Neural progenitor cell (in vitro differentiated cells): ENCODE results near the gene TSTD2.

Experiments
- EZH2 ChIP-seq: fragments of 200-600 bp; sonication (generic); IDR thresholded peaks from 2 replicates; pipeline ENCODE4 v1.6.1; 2017; ENCODE audit warnings: antibody characterized with exemption, mild to moderate bottlenecking, moderate library complexity
- TF ChIP-seq, protein P1 (sequence below): fragments of 200-600 bp; sonication (generic); IDR thresholded peaks from 2 replicates; pipeline ENCODE4 v1.5.1; 2017; ENCODE audit warnings: antibody characterized with exemption, mild to moderate bottlenecking

DNA sequence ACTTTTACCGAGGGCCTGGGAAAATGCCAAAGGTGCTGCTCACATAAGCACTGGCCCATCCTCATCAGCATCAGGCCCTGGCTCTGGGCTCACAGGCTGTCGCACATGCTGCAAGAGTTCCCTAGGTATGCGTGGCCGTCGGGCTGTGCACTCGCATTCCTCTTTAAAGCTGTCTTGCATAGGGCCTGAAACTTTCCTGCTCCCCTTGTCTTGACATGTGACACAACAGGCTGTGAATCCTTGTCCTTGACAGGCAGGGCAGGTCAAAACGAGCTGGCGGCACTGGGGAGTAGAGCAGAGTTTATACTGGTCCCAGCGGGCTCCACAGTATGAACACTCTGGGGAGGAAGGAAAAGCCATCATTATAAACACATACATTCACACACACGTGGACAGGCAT lies 30.7 kb downstream of the TSTD2 start:
- TF ChIP-seq, protein P1, sequence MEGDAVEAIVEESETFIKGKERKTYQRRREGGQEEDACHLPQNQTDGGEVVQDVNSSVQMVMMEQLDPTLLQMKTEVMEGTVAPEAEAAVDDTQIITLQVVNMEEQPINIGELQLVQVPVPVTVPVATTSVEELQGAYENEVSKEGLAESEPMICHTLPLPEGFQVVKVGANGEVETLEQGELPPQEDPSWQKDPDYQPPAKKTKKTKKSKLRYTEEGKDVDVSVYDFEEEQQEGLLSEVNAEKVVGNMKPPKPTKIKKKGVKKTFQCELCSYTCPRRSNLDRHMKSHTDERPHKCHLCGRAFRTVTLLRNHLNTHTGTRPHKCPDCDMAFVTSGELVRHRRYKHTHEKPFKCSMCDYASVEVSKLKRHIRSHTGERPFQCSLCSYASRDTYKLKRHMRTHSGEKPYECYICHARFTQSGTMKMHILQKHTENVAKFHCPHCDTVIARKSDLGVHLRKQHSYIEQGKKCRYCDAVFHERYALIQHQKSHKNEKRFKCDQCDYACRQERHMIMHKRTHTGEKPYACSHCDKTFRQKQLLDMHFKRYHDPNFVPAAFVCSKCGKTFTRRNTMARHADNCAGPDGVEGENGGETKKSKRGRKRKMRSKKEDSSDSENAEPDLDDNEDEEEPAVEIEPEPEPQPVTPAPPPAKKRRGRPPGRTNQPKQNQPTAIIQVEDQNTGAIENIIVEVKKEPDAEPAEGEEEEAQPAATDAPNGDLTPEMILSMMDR = no peak
- TF ChIP-seq EZH2 = no peak
